SK-N-MC (cell line): ENCODE results near the gene SYTL1.

Experiments used
- DNase-seq: peaks from one replicate; pipeline ENCODE4 v3.0.0-alpha.2; 2011; ENCODE audit warnings: low read depth, low spot score
- H3K27ac ChIP-seq: fragments of 200-600 bp; sonication (generic); 2 replicates; pipeline ENCODE4 v1.5.1; 2016; ENCODE audit warnings: mixed run types
- H3K36me3 ChIP-seq: fragments of 200-600 bp; sonication (generic); 2 replicates; pipeline ENCODE4 v1.6.1; 2017; ENCODE audit warnings: antibody characterized with exemption, low read length, mixed read lengths; ENCODE audit not compliant: insufficient read depth
- H3K4me3 ChIP-seq: fragments of 200-600 bp; sonication (generic); 2 replicates; pipeline ENCODE4 v1.5.1; 2016
- H3K9ac ChIP-seq: fragments of 200-600 bp; sonication (generic); 2 replicates; pipeline ENCODE4 v1.8.0; 2017; ENCODE audit warnings: mixed run types, mixed read lengths; ENCODE audit not compliant: insufficient read length
- H3K9me3 ChIP-seq: fragments of 200-600 bp; sonication (generic); 2 replicates; pipeline ENCODE4 v1.6.1; 2017; ENCODE audit warnings: low read depth, mild to moderate bottlenecking, antibody characterized with exemption, low read length, moderate library complexity, mixed read lengths
- EZH2 ChIP-seq: fragments of 200-600 bp; sonication (generic); IDR thresholded peaks from one replicate; pipeline ENCODE4 v1.6.1; 2017; ENCODE audit warnings: antibody characterized with exemption
- FOXP2 ChIP-seq: optimal IDR thresholded peaks from 2 replicates; pipeline ENCODE3; 2011; ENCODE audit warnings: mild to moderate bottlenecking, moderate library complexity; ENCODE audit not compliant: insufficient read depth; ENCODE audit errors: extremely low read length, control extremely low read depth
- POLR2AphosphoS5 ChIP-seq: IDR thresholded peaks from 2 replicates; pipeline ENCODE4 v1.6.1; 2012; ENCODE audit warnings: mild to moderate bottlenecking, low read depth, low read length, borderline replicate concordance

SYTL1 gene

DNA sequence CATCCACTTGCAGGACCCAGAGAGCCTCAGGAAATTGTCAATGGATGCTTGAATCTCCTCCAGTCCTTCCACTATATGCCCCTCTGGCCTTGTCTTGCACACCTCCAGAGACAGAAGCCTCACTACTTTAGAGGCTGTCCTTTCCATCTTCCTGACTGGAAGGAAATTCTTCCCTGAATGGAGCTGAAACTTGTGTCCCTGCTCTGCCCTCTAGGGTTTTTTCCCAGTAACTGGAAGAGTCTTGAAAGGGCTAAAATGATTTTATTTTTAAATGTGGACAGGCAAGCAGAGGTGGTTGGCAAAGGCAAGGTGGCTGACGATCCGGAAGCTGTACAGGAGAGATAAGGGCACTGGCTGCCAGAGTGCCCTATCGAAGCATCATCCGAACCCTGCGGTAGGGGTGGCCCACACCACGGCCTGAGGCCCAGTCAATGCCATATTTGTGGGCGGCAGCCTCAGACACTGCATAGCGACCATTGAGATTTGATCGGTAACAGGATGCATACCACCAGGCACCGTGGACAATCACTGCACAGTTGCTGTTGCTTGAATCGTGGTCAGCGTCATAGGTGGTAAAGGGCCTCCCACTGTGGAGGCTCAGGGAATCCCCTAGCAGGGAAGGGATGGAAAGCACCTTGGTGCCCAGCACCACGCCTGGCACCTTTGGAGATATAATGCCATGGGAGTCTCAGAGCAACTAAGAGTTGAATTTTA is 27.2 kb downstream of the SYTL1 start:
- no peak for DNase-seq
- no peaks in the 10 kb centered on the region for H3K9me3 ChIP-seq
- H3K9ac ChIP-seq, result no peak overlapping the region
- TF ChIP-seq EZH2 (no peak), POLR2AphosphoS5 (no peak), FOXP2 (no peak)
- H3K36me3 ChIP-seq, result no peaks in the 10 kb centered on the region
- H3K27ac ChIP-seq, result no peak overlapping the region
- no peak overlapping the region for H3K4me3 ChIP-seq

DNA sequence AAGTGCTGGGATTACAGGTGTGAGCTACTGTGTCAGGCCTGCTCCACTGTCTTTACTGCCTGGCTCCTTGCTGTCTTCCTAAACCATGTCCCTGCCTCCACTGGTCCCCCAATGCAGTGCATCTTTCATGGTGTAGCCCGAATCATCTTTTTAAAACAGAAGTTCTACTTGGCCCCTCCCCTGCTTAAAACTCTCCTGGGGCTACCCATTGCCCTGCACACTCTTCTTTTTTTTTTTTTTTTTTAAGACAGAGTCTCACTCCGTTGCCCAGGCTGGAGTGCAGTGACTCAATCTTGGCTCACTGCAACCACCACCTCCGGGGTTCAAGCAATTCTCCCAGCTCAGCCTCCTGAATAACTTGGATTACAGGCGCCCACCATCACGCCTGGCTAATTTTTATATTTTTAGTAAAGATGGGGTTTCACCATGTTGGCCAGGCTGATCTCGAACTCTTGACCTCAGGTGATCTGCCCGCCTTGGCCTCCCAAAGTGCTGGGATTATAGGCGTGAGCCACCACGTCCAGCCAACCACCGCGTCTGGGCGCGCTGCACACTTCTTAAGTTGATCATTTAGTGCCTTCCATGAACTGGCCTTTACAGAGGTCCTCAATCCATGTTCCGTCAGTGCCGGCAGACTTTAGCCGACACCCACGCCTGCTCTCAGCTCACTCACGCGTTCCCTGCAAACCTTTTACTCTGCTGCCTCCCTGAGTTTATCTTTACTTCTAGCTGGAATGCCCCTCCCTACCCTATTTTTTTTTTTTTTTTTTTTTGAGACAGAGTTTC is 30.4 kb downstream of the SYTL1 start:
- no peak overlapping the region for H3K9ac ChIP-seq

DNA sequence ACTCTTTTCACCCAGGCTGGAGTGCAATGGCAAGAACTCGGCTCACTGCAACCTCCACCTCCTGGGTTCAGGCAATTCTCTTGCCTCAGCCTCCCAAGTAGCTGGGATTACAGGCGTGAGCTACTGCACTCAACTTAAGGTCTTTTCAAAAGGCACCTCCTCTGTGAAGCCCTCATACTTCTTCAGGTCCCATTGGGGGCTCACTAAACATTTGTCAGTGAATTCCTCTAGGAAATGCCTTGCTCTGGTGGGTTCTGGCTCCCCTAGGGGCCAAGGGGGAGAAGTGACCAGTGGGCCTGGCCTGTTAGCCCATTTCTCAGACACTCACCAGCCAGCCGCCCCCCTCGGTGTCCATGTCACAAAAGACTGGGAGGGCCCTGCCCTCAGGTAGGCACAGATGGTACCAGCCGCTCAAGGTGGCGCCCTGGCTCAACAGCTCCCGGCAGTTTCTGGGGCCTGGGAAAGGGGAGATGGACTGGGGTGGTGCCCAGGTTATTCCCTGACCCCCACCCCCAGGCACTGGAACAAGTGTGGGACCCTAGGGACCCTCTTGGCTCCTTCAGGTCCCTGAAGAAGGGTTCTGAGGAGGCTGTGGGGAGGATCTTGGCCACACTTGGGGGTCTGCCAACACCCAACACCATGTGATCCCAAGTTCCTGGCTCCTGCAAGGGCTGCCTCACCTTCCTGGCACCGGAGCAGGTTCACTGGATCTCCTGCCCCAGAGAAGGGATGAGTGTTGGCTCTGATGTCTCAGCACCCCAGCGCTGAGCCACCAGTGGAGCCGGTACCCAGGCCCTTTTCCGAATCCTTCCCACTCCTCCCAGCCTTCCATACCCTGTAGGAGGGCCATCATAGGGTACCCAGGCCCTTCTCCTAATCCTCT is 31.2 kb downstream of the SYTL1 start:
- Histone ChIP-seq H3K4me3 (no peak overlapping the region), H3K9me3 (no peaks in the 10 kb centered on the region), H3K27ac (no peak overlapping the region), H3K36me3 (no peaks in the 10 kb centered on the region), H3K9ac (no peak overlapping the region)
- TF ChIP-seq EZH2 (no peak), POLR2AphosphoS5 (no peak), FOXP2 (no peak)
- DNase-seq, result no peak

More for the DNA sequence above, 30.4 kb downstream of the SYTL1 start:
- Histone ChIP-seq H3K27ac (no peak overlapping the region), H3K36me3 (no peaks in the 10 kb centered on the region), H3K9me3 (no peaks in the 10 kb centered on the region), H3K4me3 (no peak overlapping the region)
- TF ChIP-seq EZH2 (no peak), FOXP2 (no peak), POLR2AphosphoS5 (no peak)
- DNase-seq, result no peak

DNA sequence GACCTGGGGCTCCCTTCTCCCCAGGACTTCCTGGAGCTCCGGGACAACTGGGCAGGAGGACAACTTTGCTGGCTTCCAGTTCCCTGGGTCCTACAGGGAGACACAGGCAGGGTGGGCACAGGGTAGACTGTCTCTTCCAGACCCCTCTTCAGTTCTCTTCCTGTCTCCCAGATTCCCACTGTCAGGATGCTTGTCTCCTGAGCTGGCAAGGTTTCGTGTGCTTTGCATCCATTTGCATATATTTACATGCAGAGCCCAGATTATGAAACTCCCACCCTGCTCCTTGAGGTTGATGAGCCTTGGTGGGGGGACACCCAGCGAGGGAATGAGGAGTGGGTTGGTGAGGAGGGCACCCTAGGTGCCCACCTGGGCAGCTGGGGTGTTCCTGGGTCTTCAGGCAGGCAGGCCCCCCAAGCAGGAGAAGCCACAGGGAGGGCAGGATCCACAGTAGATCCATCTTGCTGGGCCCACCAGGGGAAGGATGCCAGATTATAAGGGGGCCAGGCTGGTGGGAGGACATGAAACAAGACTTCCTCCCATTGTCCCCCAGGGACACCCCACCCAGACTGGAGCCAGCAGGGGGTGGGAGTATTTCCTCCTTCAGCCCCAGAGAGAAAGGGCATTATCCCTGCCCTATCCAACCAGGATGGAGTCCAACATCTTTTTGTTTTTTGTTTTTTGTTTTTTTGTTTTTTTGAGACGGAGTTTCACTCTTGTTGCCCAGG is 32.7 kb downstream of the SYTL1 start, which contains the start of gene FCN3:
Gene FCN3 (minus strand): TSS at position 463 of the 725 bp plus-strand sequence. CDS start 6 bp downstream, at position 457.
- Histone ChIP-seq H3K9me3 (no peaks in the 10 kb centered on the region), H3K36me3 (no peaks in the 10 kb centered on the region), H3K4me3 (no peak within 1 kb of the TSS), H3K9ac (no peak within 1 kb of the TSS), H3K27ac (no peak within 1 kb of the TSS)
- DNase-seq, result no peak
- TF ChIP-seq FOXP2, result no peak
- no peak for TF ChIP-seq EZH2
- no peak for TF ChIP-seq POLR2AphosphoS5

DNA sequence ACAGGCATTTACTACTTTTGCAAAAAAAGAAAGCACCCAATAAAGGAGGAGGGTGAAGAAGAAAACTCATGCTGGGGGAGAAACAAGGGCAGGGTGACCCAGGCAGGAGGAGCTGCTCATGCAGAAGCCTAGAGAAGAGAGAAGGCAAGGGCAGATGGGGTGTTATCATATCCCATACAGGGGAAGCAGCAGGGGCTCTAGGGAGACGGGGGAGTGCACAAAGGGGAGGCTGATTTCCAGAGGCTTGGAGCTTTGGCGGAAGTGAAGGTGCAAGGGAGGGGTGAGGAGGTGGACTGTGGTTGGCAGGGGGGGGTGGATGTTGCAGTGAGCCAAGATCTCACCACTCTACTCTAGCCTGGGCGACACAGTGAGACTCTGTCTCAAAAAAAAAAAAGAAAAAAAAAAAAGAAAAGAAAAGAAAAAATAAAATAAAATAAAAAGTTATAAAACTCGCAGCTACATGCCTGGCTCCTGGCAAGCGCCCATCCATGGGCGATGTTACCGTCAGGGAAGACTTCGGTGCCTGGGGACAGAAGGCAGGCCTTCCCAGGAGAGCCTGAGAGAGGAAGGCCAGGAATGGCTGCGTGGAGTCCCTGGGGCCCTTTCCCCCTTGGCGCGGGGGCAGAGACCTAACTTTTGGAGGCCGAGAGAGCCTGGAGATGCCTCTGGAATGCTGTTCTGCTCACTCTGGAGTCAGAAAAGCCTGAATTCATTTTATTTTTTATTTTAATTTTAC is 36.1 kb downstream of the SYTL1 start:
- no peak overlapping the region for H3K4me3 ChIP-seq
- H3K9ac ChIP-seq, result no peak overlapping the region
- no peak for DNase-seq
- H3K36me3 ChIP-seq, result no peaks in the 10 kb centered on the region
- TF ChIP-seq FOXP2, result no peak
- no peak for TF ChIP-seq POLR2AphosphoS5
- TF ChIP-seq EZH2, result no peak
- no peaks in the 10 kb centered on the region for H3K9me3 ChIP-seq
- H3K27ac ChIP-seq, result no peak overlapping the region

DNA sequence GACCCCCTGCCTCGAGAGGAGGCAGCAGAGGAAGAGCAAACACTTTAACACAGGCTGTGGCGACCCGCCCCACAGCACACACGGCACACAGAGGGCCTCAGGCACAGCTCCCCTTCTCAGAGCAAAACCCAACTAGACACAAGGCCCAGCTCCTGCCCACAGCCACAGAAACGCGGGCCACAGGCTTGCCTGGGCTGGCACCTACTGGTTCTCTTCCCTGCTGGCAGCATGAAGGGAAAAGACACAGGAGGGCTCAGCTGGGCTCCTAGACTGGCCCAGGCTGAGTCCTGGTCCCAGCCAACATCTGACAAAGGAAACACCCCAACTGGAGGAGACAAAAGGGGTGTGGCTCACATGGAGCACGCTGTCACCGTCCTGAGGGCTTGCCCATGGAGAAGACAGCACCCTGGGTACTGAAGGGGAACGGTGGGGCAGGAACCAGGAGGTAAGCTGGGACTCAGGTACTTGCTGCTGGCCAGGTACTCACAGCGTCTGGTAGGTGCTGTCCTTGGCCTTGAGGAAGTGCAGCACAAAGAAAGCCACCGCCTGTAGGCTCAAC is 37.8 kb downstream of the SYTL1 start:
- Histone ChIP-seq H3K36me3 (no peaks in the 10 kb centered on the region), H3K9me3 (no peaks in the 10 kb centered on the region), H3K9ac (no peak overlapping the region), H3K27ac (no peak overlapping the region), H3K4me3 (no peak overlapping the region)
- TF ChIP-seq POLR2AphosphoS5 (no peak), EZH2 (no peak), FOXP2 (no peak)
- no peak for DNase-seq

DNA sequence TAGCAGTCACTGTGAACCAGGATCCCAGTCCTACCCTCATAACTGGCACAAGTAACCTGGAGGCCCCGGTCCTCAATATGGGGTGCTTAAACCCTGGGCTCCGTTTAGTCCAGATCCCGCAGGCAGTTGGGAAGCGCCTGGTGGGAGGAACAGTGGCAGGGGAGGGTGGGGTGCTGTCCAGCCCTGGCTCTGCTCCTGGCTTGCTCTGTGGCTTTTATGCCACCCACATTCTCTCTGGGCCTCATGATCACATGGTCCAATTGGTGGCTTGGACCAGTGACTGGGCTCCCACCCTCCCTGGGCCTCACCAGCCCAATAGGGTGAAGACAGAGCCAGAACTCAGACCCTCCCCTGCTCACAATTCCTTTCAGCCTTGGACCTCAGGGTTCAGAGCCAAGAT is 38.4 kb downstream of the SYTL1 start:
- H3K27ac ChIP-seq, result no peak overlapping the region
- no peak overlapping the region for H3K4me3 ChIP-seq
- no peak for DNase-seq
- no peaks in the 10 kb centered on the region for H3K9me3 ChIP-seq
- TF ChIP-seq FOXP2 (no peak), EZH2 (no peak), POLR2AphosphoS5 (no peak)
- no peaks in the 10 kb centered on the region for H3K36me3 ChIP-seq
- H3K9ac ChIP-seq, result no peak overlapping the region
